GM21381 (cell line): ENCODE results near the gene NDUFV1.
A peak's percentile ranks its signal among the peaks of the same experiment; 100 is the strongest.
"Not testable (repeated sequence)": the region's sequence is repeated elsewhere in the genome, so short reads cannot be mapped to it uniquely, and the experiment has no call there.

Experiments used
- ATAC-seq: cut with Tn5 transposase; IDR thresholded peaks from one replicate; pipeline ENCODE4 v1.9.1; 2021; ENCODE audit warnings: mild to moderate bottlenecking, moderate library complexity; ENCODE audit not compliant: unreplicated experiment

The NDUFV1 gene

GRCh38 chr11:67606492-67607295 lies at the start of gene NDUFV1:
Gene NDUFV1 (plus strand): TSS chr11:67606936. CDS start chr11:67607005, 69 bp downstream.
- peak; percentile 94 for ATAC-seq

- ATAC-seq: no peak
Observed at GRCh38 chr11:67558084-67558772, 48.5 kb upstream of the NDUFV1 start.

- peak; percentile 65 for ATAC-seq
Observed at GRCh38 chr11:67561971-67562619, 44.6 kb upstream of the NDUFV1 start.

- ATAC-seq: no peak
Observed at GRCh38 chr11:67562963-67563704, 43.6 kb upstream of the NDUFV1 start.

DNA sequence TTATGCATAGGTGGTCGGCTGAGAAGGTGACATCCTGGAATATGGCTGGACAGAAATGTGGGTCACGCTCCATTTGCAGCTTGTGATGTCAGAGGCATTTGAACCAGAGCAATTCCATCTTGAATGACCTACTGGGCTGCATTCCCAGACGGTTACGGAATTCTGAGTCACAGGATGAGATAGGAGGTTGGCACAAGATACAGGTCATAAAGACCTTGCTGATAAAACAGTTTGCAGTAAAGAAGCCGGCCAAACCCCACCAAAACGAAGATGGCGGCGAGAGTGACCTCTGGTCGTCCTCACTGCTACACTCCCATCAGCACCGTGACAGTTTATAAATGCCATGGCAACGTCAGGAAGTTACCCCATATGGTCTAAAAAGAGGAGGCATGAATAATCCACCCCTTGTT lies 43.0 kb upstream of the NDUFV1 start:
- ATAC-seq: not testable (repeated sequence)

GRCh38 chr11:67564230-67564629 lies 42.5 kb upstream of the NDUFV1 start:
- ATAC-seq: no peak

- no peak for ATAC-seq
Observed at GRCh38 chr11:67571443-67571842, 35.3 kb upstream of the NDUFV1 start.

DNA sequence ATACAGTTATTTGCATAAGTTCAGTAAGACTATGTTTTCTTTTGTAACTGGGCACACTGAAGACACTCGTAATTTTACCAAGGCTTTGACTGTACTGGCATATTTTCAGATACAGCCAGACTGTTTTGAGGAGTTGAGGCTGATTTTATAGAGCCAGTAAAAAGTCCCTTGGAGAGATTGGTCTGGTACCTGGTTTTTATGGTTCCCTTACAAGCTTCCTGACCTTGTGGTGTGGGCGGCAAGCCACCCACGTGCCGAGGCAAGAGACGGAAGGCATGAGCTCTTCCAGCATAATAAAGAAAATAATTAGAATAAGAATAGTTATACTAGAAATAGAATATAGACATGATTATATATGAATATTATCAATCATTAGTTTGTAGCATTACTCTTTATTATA lies 34.4 kb upstream of the NDUFV1 start:
- ATAC-seq: no peak

- no peak for ATAC-seq
Observed at GRCh38 chr11:67572747-67573419, 33.9 kb upstream of the NDUFV1 start.

- ATAC-seq: no peak
Observed at GRCh38 chr11:67574938-67575337, 31.8 kb upstream of the NDUFV1 start.

GRCh38 chr11:67576735-67577475 lies 29.8 kb upstream of the NDUFV1 start:
- ATAC-seq: no peak

GRCh38 chr11:67577951-67578350 lies 28.8 kb upstream of the NDUFV1 start:
- ATAC-seq: no peak

DNA sequence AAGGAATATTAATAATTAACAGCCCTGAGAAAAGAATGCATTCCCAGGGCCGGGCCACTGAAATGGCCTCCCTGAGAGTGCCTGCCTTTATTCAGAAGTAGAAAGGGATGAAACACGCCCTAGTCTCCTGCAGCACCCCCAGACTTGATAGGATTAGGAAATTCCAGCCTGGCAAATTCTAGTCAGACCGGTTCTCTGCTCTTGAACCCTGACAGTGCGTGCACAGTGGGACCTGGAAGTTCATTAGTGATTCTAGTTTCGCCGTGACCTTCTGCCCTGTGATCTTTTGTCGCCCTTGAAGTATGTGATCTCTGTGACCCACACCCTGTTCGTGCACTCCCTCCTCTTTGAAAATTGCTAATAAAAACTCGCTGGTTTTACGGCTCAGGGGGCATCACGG lies 25.3 kb upstream of the NDUFV1 start:
- no peak for ATAC-seq

GRCh38 chr11:67582011-67582410 lies 24.7 kb upstream of the NDUFV1 start:
- no peak for ATAC-seq

- ATAC-seq: peak; percentile 60
Observed at GRCh38 chr11:67583247-67584204, 23.2 kb upstream of the NDUFV1 start, which contains the start of gene GSTP1. Gene GSTP1 (plus strand): TSS chr11:67583812. CDS start chr11:67583844, 32 bp downstream.

DNA sequence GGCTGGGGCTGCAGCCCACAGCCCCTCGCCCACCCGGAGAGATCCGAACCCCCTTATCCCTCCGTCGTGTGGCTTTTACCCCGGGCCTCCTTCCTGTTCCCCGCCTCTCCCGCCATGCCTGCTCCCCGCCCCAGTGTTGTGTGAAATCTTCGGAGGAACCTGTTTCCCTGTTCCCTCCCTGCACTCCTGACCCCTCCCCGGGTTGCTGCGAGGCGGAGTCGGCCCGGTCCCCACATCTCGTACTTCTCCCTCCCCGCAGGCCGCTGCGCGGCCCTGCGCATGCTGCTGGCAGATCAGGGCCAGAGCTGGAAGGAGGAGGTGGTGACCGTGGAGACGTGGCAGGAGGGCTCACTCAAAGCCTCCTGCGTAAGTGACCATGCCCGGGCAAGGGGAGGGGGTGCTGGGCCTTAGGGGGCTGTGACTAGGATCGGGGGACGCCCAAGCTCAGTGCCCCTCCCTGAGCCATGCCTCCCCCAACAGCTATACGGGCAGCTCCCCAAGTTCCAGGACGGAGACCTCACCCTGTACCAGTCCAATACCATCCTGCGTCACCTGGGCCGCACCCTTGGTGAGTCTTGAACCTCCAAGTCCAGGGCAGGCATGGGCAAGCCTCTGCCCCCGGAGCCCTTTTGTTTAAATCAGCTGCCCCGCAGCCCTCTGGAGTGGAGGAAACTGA lies 22.4 kb upstream of the NDUFV1 start:
- no peak for ATAC-seq

DNA sequence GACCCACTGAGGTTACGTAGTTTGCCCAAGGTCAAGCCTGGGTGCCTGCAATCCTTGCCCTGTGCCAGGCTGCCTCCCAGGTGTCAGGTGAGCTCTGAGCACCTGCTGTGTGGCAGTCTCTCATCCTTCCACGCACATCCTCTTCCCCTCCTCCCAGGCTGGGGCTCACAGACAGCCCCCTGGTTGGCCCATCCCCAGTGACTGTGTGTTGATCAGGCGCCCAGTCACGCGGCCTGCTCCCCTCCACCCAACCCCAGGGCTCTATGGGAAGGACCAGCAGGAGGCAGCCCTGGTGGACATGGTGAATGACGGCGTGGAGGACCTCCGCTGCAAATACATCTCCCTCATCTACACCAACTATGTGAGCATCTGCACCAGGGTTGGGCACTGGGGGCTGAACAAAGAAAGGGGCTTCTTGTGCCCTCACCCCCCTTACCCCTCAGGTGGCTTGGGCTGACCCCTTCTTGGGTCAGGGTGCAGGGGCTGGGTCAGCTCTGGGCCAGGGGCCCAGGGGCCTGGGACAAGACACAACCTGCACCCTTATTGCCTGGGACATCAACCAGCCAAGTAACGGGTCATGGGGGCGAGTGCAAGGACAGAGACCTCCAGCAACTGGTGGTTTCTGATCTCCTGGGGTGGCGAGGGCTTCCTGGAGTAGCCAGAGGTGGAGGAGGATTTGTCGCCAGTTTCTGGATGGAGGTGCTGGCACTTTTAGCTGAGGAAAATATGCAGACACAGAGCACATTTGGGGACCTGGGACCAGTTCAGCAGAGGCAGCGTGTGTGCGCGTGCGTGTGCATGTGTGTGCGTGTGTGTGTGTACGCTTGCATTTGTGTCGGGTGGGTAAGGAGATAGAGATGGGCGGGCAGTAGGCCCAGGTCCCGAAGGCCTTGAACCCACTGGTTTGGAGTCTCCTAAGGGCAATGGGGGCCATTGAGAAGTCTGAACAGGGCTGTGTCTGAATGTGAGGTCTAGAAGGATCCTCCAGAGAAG lies 21.6 kb upstream of the NDUFV1 start:
- ATAC-seq: no peak
